HG03066 (cell line): ENCODE results near the gene MPP4.
"Not testable (repeated sequence)": the region's sequence is repeated elsewhere in the genome, so short reads cannot be mapped to it uniquely, and the experiment has no call there.

Experiments used
- ATAC-seq: cut with Tn5 transposase; IDR thresholded peaks from one replicate; pipeline ENCODE4 v1.9.1; 2021; ENCODE audit warnings: low read depth; ENCODE audit not compliant: unreplicated experiment

MPP4 gene

DNA sequence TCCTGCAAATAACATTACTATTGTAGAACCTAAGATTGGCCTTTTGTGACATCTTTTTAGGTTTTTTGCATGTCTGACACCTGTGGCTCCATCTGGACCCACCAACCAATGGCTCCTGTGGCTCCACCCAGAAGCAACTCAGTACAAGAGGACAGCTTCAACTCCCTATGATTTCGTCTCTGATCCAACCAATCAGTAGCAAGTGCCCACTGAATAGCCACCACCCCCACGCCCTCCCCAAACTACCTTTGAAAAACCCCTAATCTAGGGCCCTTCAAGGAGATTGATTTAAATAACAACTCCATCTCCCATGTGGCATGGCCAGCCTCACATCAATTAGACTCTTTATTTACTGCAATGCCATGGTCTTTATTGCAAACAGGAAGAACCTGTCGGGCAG, 23.6 kb downstream of the MPP4 start:
- no peak for ATAC-seq

DNA sequence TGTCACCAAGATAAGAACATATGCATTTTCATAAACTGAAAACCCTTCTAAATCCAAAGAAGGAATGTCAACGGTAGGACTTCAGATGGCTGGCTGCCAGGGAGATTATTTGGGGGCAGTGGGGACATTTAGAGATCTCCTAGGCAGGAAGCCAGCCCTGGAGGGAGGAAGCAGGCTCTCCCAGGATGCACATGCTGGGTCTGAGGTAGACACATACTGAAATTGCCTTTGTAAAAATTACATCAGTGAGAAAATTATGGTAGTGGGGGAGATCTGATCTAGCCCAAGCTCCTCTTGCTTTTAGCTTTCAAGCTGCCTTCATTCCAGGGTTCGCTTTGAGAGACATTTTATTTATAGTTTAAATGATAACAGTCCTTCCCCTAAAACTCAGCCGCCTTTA, 24.1 kb downstream of the MPP4 start:
- no peak for ATAC-seq

DNA sequence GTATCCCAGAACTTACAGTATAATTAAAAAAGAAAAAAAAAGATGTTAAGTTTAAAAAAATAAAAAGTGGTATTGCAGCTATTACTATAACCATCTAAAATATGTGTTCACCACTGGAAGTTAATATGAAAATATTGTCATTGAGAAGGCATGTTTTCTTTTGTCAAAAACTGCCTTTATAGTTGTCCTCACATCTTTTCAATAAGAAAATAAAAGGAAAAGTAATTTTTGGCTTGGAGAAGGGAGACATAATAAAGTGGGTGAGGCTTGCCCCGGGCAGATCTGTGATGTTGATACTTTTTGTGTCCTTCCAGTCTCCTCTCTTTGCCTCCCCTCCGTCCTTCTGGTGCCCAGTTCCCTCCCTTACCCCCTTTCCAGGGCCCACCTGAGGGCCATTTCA, 24.9 kb downstream of the MPP4 start:
- no peak for ATAC-seq

DNA sequence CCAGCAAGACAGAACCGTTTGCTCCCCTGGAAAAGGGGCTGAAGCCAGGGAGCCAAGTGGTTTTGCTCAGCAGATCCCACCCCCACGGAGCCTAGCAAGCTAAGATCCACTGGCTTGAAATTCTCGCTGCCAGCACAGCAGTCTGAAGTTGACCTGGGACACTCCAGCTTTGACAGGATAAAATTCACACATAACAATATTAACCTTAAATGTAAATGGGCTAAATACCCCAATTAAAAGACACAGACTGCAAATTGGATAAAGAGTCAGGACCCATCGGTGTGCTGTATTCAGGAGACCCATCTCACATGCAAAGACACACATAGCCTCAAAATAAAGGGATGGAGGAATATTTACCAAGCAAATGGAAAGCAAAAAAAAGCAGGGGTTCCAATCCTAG, 27.2 kb downstream of the MPP4 start:
- ATAC-seq, result not testable (repeated sequence)

DNA sequence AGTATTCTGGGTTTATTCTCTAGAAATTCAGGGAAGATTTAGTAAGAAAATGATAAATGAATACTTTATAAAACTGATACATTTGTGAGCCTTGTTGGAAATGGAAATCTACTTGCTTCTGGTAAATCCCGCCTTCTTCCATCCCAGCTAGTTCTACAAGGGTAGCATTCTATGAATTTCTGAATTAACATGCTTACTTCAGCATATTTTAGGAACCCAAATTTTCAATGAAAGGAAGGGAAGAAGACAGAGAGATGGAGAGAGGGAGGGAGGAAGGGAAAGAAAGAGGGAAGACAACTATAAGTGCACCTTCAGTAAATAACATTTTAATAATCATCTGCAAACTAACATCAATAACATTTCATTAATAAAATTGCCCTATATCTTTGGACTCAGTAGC, 28.6 kb downstream of the MPP4 start:
- ATAC-seq, result no peak

DNA sequence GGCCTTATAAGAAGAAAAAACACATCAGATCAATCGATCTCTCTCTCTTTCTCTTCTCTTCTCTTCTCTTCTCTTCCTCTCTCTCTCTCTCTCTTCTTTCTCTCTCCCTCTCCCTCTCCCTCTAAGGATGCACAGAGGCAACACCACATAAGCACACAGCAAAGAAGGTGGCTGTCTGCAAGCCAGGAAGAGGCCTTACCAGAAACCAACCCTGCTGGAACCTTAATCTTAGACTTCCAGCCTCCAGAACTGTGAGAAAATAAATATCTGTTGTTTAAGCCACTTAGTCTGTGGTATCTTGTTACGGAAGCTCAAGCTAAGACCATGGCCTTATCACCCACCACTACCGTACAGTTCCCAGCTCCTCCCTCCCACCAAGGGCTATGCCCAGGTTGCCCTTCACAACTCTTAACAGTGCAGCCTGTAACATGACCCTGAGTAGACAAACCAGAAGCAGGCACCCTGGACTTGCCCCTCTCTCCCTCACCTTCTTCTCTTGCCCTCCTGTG, 30.0 kb downstream of the MPP4 start:
- no peak for ATAC-seq

DNA sequence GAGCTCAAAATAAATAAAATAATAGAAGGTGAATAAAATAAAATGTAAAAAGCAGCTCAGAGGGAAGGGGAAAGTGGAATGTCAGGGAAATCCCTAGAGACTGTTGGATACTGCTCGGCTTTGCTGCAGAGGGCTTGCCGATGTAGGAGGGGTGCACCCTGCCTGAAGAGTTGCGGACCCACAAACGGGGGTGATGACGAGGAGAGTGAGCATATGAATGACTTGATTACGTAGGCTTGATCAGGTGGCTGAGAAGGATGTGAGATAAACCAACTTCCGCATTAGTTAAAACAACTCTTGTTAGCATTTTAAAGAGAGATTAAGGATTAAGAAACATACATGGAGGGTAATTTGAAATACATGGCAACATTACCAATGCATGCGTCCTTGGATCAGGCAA, 34.1 kb downstream of the MPP4 start:
- ATAC-seq, result no peak

DNA sequence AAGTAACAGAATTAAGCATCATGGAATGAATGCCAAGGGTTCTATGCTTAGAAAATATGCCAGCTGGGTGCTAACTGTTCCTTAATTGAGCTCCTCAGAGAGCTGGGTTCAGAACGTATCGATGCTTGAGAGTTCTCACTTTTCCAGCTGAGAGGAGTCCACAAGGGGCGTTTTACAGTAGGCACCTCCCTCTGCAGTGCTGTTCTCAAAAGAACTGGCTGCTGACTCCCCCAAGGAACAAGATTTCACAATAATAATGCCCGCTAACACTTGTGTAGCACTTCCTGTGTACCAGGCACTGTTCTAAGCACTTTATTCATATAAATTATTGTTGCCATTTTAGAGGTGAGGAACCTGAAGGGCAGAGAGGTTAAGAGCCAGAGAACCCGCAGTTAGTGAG, 37.1 kb downstream of the MPP4 start:
- ATAC-seq, result no peak

DNA sequence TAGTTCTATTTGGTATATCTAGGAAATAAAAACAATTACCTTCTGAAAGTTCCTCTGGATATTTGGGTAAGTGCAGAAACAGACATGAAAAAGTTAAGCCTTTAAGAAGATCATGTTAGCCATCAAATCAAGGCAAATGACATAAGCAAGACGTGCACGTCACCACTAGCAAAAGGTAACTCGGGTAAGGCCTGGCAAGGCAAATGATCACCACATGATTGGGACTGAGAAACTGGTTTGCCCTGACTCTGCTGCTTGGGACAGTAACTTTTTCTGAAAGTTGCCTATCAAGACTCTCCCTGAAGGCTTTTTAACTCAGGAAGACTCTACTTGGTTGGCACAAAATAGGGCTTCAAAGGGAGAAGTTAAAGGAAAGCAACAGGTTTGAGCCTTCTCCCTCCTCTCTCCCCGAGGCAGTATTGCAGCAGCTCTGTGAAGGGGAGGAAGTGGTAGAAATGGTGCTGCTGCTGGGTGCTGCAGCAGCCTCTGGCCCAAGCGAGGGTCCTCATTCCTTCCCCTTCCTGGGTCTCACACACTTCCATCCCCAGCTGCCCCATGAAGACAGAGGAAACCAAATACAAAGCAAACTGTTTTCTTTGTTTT, 38.0 kb downstream of the MPP4 start:
- ATAC-seq, result no peak

DNA sequence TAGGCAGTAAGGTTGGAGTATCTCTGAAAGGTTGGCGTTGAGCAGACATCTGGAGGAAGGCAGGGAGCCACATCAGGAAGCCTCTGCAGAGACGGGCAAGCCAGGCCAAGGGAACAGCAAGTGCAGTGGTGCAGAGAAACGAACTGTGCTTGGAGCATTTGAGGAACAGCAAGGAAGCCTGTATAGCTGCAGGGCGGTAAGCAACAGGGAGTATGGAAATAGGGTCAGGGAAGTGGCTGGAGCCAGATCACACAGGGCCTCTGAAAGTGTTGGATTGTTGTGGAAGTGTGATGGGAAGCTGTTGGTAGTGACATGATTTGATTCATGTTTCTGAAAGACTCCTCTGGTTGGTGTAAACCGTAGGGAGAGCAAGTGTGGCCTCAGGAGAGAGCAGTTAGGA, 41.7 kb downstream of the MPP4 start:
- ATAC-seq, result no peak

DNA sequence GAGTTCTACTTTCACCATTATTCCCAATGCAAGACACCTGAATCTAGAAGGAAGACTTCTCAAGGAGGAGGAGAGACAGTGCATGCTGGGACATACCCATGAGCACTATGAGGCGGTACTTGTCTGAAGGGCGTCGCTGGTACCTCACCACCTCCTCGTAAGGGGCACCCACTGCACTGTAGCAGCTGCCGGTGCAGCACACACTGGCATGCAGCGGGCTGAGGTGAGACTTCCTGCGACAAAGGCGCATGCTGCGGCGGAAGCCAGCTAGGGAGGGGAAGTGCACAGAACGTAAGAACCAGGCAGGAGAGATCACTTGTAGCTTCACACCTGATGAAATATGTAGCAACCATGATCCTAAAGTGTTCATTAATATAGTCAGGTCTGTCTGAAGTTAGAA, 42.3 kb downstream of the MPP4 start:
- ATAC-seq, result no peak

DNA sequence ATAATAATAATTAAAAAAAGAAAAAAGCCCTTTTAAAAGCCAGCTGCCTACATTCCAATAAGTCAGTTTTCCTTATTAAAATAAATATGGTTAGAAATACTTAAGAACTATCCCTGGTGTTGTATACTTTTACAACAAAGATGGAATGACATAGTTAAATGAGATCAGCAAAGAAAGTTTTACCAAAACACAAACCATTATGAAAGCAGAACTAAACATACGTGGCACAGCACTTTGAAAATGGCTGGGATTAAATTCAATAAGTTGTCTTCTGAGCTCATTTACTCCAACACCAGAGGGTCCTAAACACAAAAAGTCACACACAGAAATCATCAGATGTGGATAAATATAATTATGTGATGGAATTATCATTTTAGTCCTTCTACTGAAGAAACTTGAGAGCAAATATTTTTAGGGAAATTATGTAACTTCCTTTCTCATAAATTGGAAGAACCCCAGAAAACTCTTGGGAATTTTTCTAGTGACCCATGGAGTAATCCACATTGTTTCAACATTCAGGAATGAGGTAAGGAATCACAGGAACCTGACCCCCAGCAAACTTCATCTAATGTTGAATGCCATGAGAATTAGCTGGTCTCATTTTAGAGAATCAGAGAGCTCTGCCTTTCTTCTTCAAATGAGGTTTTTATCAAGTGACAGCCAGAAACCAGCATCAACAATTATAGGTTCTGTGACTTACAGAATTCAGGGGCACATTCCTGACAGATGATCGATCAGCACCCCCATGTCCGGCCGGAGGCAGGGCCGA, 43.6 kb downstream of the MPP4 start:
- ATAC-seq, result no peak

DNA sequence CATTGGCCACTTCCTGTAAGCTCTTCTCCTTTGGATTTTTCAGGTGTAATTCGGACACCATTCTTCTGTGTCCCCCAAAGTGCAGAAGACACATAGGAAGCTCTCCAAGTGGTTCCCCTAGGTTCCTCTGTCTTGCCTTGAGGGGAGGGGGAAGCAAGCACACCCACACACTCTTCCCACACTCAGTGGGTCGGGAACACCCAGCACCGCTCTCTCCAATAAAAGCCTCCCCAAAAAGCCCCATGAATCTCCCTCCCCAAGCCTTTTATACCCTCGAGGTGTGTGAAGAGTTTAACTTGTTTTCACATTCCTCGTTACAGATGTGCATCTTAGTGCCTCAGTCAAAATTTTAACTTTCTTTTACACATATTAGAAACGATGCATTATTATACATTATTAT, 45.2 kb downstream of the MPP4 start:
- no peak for ATAC-seq

DNA sequence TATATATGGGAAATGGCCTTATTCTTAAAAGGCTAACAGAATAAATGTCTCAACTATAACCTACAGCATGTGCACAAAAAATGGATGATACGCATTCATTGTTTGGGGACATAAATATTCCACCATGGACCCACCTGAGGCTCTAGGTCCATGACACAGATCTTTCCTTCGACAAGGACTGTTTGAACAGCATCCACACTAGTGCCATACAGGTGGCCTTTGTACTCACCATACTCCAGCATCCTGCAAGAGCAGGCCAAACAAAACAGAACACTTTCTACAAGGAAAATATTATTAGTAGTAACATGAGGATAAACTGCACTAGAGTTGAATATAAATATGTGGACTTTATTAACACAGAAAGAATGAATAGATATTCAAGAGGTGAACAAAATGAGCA, 49.0 kb downstream of the MPP4 start:
- no peak for ATAC-seq

DNA sequence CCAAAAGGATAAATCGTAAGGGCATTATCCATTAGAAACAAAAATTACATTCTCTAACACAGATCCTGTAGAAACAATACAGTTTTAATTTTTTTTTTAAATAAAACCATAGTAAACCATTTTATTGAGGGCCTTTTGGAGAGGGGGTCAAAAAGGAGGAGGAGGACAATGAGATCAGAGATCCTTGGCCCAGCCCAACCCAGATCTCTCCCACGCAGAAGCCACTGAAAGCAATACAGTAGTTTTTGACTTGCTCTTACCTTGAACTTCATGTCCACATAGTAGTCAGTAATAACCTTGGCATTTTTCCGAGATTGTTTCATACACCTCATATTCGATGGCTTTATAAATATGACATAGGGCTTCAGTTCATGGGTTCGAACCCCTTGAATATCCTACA, 51.0 kb downstream of the MPP4 start:
- no peak for ATAC-seq

DNA sequence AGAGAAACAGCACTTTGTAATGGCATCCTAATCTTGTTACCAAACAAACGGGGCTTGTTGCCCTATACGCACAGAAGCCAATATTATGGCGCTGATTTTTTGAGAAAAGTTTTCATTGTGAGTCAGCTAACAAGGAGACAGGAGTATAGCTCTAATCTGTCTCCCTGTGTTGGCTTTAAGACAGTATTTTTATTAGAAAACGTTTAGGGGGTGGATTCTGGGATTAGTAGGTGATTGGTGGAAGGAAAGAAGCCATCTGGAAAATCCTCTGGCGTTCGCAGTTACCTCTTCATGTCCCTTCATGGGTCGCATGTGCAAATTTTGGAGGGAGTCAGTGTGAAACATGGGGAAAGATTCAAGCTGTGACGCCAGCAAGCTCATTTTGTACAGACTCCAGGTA, 54.4 kb downstream of the MPP4 start:
- ATAC-seq, result no peak

DNA sequence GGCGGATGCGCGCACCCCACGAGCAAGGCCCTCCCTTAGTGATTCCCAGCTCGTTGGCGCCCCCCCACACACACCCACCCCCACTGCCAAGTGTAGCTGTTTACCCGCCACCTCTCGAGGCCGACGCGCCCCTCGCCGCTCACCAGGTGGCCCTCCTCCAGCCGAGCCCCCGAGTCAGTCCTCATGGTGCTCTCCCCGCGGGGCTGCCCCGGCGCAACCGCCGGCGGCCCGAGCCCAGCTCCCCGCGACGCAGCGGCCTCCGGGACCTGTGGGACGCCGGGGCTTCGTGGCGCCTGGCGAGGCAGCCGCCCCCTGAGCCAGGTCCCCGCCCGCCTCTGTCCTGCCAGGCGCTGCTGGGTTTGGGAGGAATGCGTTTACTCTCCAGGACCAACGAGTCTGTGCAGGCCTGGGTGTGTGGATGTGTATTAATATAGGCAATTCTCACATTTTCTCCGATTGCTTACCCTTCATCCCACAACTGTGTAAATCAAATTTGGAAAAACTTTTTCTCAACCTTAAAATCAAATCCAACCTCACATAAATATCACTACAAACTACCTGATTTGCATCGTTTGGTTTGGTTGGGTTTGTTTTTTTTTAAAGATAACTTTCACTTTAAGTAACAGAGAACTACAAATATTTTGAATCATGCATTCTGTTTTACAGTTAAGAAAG, 55.1 kb downstream of the MPP4 start, which contains the start of gene TMEM237:
Gene TMEM237 (minus strand): TSS at position 288 of the 675 bp plus-strand sequence. CDS start 103 bp downstream, at position 185.
- ATAC-seq, result peak; percentile 50

DNA sequence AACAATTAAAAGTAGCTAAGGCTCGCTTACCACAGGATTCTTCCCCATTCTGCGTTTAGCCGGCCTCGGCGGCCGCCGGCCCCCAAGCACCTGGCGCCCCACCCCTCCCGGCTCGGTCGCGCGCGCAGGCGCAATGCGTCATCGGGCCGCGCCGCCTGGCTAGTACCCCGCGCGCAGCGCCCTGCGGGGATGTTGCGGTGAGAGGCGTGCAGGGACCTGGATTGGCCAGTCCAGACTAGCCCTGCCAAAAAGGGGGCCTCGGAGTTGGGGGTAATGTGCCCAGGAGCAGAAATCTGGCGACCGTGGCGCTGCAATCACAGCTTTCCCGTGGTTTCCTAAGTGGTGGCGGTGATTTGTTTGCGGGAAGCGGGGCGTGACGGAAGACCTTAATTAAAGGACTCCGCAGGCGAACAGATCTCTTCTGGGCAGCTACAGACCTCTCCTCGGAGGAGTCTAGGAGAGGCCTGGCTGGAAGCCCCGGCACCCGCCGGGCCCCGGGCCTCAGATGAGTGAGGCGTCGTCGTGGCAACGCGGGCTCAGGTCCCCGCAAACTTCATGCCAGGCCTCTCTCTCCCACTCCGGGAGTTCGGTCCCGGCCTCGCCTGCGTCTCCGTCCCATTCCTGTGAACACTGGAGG, 55.7 kb downstream of the MPP4 start:
- ATAC-seq, result peak; percentile 79

DNA sequence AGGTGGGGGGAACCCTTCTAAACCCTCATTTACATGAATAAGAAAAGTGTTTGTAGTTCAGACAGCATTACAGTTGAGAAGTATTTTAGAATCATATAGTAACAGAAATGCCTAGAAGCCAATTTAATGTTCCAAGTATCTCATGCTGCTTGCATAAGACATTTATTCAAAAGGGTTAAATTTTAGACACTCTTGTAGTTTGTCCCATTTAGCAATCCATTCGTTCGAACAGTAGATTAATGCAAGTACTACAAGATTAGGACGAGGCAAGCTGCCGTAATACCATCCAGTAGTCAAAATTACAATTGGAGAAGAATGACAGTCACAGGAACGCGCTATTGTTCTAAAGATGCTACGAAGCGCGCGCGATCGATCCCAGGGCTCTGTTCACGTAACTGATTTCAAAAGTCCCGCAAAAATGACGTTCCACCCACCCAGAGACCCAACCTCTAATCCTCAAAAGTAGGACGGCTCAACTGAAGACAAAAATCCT, 56.3 kb downstream of the MPP4 start:
- ATAC-seq, result peak; percentile 31

DNA sequence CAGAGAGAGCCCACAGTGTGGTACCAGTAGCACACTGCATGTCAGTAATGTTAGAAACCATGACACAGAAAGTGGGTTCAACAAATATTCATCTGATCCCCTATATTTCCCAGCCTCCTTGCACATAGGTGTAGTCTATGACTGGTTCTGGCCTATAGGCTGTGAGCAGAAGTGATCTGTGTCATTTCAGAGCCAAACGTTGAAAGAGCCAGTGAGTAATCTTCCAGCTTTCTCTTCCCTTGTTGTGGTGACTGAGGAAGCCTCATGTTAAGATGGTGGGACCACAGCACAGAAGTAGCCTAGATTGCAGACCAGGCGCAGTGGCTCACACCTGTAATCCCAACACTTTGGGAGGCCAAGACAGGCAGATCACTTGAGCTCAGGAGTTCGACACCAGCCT, 59.2 kb downstream of the MPP4 start:
- no peak for ATAC-seq

DNA sequence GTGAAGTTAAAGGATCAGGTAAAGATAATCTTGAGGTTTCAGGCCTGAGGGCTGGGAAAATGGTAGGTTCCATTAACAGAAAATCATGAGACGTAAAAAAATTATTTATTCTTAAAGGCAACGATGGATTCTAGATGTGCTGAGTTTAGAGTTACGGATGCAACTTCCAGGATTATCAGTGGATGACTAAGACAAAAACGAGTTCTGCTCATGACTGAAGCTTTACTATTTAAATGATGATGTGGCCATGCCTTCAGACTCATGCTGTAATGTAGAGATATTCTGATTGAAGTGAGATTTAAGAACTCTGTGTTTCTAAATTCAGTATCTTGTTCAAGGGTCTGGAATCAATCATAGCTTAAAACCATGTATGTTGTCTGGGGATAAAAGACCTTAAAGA, 60.1 kb downstream of the MPP4 start:
- ATAC-seq, result no peak
